Neural cell (in vitro differentiated cells): ENCODE data around the gene MSI2. TPM values are rescaled to one million over a fixed set of nuclear protein-coding genes. Genes with fewer than 3 reads are reported as not detected.

Experiments
- H2AFZ ChIP-seq: fragments of 200-600, 300-800 bp; sonication (generic), shearing (Covaris generic); 2 replicates; pipeline ENCODE4 v1.6.0; 2014; ENCODE audit warnings: low read depth, mild to moderate bottlenecking, antibody characterized with exemption, low read length, moderate library complexity
- H3F3A ChIP-seq: fragments of 200-600 bp; shearing (Covaris generic); 2 replicates; pipeline ENCODE4 v1.6.1; 2016; ENCODE audit warnings: mild to moderate bottlenecking, moderate library complexity, mixed read lengths, antibody characterized with exemption, low read length; ENCODE audit not compliant: insufficient read depth, poor library complexity, severe bottlenecking
- H3K27ac ChIP-seq: fragments of 200-600, 300-800 bp; sonication (generic), shearing (Covaris generic); 2 replicates; pipeline ENCODE4 v1.5.1; 2014; ENCODE audit warnings: mild to moderate bottlenecking, low read length, moderate library complexity
- H3K27me3 ChIP-seq: fragments of 300-800, 200-600 bp; sonication (generic), shearing (Covaris generic); 2 replicates; pipeline ENCODE4 v1.6.0; 2014; ENCODE audit warnings: mild to moderate bottlenecking, low read depth, low read length, moderate library complexity; ENCODE audit not compliant: insufficient read depth
- H3K36me3 ChIP-seq: fragments of 300-800, 200-600 bp; sonication (generic), shearing (Covaris generic); 2 replicates; pipeline ENCODE4 v1.5.1; 2014; ENCODE audit warnings: mild to moderate bottlenecking, antibody characterized with exemption, low read length, moderate library complexity; ENCODE audit not compliant: insufficient read depth
- H3K4me2 ChIP-seq: fragments of 300-800, 200-600 bp; sonication (generic), shearing (Covaris generic); 2 replicates; pipeline ENCODE4 v1.6.0; 2014; ENCODE audit warnings: mild to moderate bottlenecking, low read length
- H3K4me3 ChIP-seq: fragments of 300-800, 200-600 bp; sonication (generic), shearing (Covaris generic); 2 replicates; pipeline ENCODE4 v1.5.1; 2014; ENCODE audit warnings: mild to moderate bottlenecking, low read length, moderate library complexity
- H3K79me2 ChIP-seq: fragments of 200-600 bp; shearing (Covaris generic); replicated peaks from 2 replicates; pipeline ENCODE4 v1.6.0; 2014; ENCODE audit warnings: mild to moderate bottlenecking, low read length, moderate library complexity; ENCODE audit not compliant: insufficient read depth
- H3K9ac ChIP-seq: fragments of 300-800, 200-600 bp; sonication (generic), shearing (Covaris generic); 2 replicates; pipeline ENCODE4 v1.6.1; 2016; ENCODE audit warnings: mild to moderate bottlenecking, low read length, mixed read lengths
- H3K9me2 ChIP-seq: fragments of 200-600 bp; shearing (Covaris generic); 2 replicates; pipeline ENCODE4 v1.6.1; 2016; ENCODE audit warnings: mild to moderate bottlenecking, low read length, mixed read lengths; ENCODE audit not compliant: insufficient read depth
- H3K9me3 ChIP-seq: fragments of 200-600, 300-800 bp; sonication (generic), shearing (Covaris generic); 2 replicates; pipeline ENCODE4 v1.6.1; 2016; ENCODE audit warnings: mild to moderate bottlenecking, mixed run types, low read length, moderate library complexity, mixed read lengths
- H4K20me1 ChIP-seq: fragments of 200-600 bp; shearing (Covaris generic); 2 replicates; pipeline ENCODE4 v1.6.1; 2016; ENCODE audit warnings: mild to moderate bottlenecking, mixed run types; ENCODE audit not compliant: insufficient read depth
- CTCF ChIP-seq: fragments of 450-650 bp; IDR thresholded peaks from 2 replicates; pipeline ENCODE4 v1.5.1; 2014; ENCODE audit warnings: antibody characterized with exemption, mild to moderate bottlenecking, moderate library complexity; ENCODE audit not compliant: poor library complexity, severe bottlenecking
- EP300 ChIP-seq: fragments of 450-650 bp; conservative IDR thresholded peaks from 2 replicates; pipeline ENCODE4 v1.6.1; 2014; ENCODE audit warnings: antibody characterized with exemption, mild to moderate bottlenecking, moderate library complexity; ENCODE audit not compliant: poor library complexity, severe bottlenecking
- EZH2 ChIP-seq: fragments of 200-600, 300-800 bp; shearing (Covaris generic), sonication (generic); IDR thresholded peaks from 2 replicates; pipeline ENCODE4 v1.6.1; 2014; ENCODE audit warnings: antibody characterized with exemption, low read length, borderline replicate concordance, mild to moderate bottlenecking; ENCODE audit not compliant: insufficient read depth, poor library complexity, severe bottlenecking
- MXI1 ChIP-seq: fragments of 450-650 bp; conservative IDR thresholded peaks from 2 replicates; pipeline ENCODE4 v1.6.1; 2014; ENCODE audit warnings: antibody characterized with exemption, mild to moderate bottlenecking; ENCODE audit not compliant: poor library complexity, severe bottlenecking
- POLR2AphosphoS5 ChIP-seq: IDR thresholded peaks from 2 replicates; pipeline ENCODE4 v1.6.1; 2012
- RAD21 ChIP-seq: fragments of 450-650 bp; conservative IDR thresholded peaks from 2 replicates; pipeline ENCODE4 v1.6.1; 2014; ENCODE audit warnings: antibody characterized with exemption, mild to moderate bottlenecking, moderate library complexity
- REST ChIP-seq: IDR thresholded peaks from 2 replicates; pipeline ENCODE4 v1.6.1; 2012; ENCODE audit warnings: borderline replicate concordance
- SMC3 ChIP-seq: fragments of 450-650 bp; conservative IDR thresholded peaks from 2 replicates; pipeline ENCODE4 v1.6.1; 2014; ENCODE audit warnings: antibody characterized with exemption, mild to moderate bottlenecking, moderate library complexity; ENCODE audit not compliant: poor library complexity
- TAF1 ChIP-seq: IDR thresholded peaks from 2 replicates; pipeline ENCODE4 v1.6.1; 2012; ENCODE audit warnings: low read depth
- polyA plus RNA-seq: library from polyadenylated mRNA; depleted of rRNA; stranded (reverse); fragments of >200 nt; gene quantifications from 2 replicates; pipeline ENCODE4 v1.2.3, GENCODE V29; 2014

Gene MSI2
- polyA plus RNA-seq, 1 donor from 2014 or later, result 61.4 TPM

- H3F3A ChIP-seq, result no peaks in the 10 kb centered on the region
- H4K20me1 ChIP-seq, result no peaks in the 10 kb centered on the region
- H2AFZ ChIP-seq, result no peak overlapping the region
- TF ChIP-seq SMC3, result no peak
- TF ChIP-seq REST, result no peak
- TF ChIP-seq RAD21, result no peak
- no peak for TF ChIP-seq EP300
- TF ChIP-seq CTCF, result no peak
- no peak for TF ChIP-seq EZH2
- no peak for TF ChIP-seq POLR2AphosphoS5
- no peak for TF ChIP-seq TAF1
- TF ChIP-seq MXI1, result no peak
- H3K9ac ChIP-seq, result no peak overlapping the region
- H3K4me2 ChIP-seq, result no peak overlapping the region
- H3K36me3 ChIP-seq, result no peaks in the 10 kb centered on the region
- no peak overlapping the region for H3K4me3 ChIP-seq
- H3K9me2 ChIP-seq, result no peaks in the 10 kb centered on the region
- no peaks in the 10 kb centered on the region for H3K27me3 ChIP-seq
- H3K79me2 ChIP-seq, result no peaks in the 10 kb centered on the region
- H3K9me3 ChIP-seq, result no peaks in the 10 kb centered on the region
- no peak overlapping the region for H3K27ac ChIP-seq
Observed at GRCh38 chr17:57726838-57727237, 470.5 kb downstream of the MSI2 start.

GRCh38 chr17:57727630-57728175 is 471.4 kb downstream of the MSI2 start:
- no peak overlapping the region for H3K9ac ChIP-seq
- no peaks in the 10 kb centered on the region for H4K20me1 ChIP-seq

More at GRCh38 chr17:57727630-57728175, 471.4 kb downstream of the MSI2 start:
- no peak for TF ChIP-seq EP300
- TF ChIP-seq CTCF, result no peak
- Histone ChIP-seq H3K27me3 (no peaks in the 10 kb centered on the region), H3F3A (no peaks in the 10 kb centered on the region), H3K9me3 (no peaks in the 10 kb centered on the region), H2AFZ (no peak overlapping the region), H3K79me2 (no peaks in the 10 kb centered on the region), H3K9me2 (no peaks in the 10 kb centered on the region), H3K4me2 (no peak overlapping the region), H3K4me3 (no peak overlapping the region), H3K36me3 (no peaks in the 10 kb centered on the region), H3K27ac (no peak overlapping the region)
